Stimulated activated CD4-positive, alpha-beta T cell treated with anti-CD3 and anti-CD28 coated beads, Interleukin-12 subunit alpha, Interleukin-12 subunit beta, amount 100 ng/mL, for 4 hours (primary cell): ENCODE results near the gene EYS.

ENCODE experiments used
- DNase-seq: peaks from one replicate; pipeline ENCODE4 v3.0.0-alpha.2; 2020

The EYS gene

GRCh38 chr6:65707126-65707826 is at the start of gene EYS:
Gene EYS (minus strand): TSS chr6:65707226. CDS start chr6:65495410, 211,816 bp downstream.
- no peak for DNase-seq

GRCh38 chr6:65746302-65746701 is 39.3 kb upstream of the EYS start:
- DNase-seq, result no peak

GRCh38 chr6:65745614-65746013 is 38.6 kb upstream of the EYS start:
- no peak for DNase-seq

GRCh38 chr6:65728879-65729479 is 22.0 kb upstream of the EYS start:
- DNase-seq, result no peak

GRCh38 chr6:65719101-65719500 is 12.1 kb upstream of the EYS start:
- no peak for DNase-seq

- no peak for DNase-seq
These were observed 4.5 kb upstream of the EYS start for GRCh38 chr6:65711531-65711930.

- DNase-seq, result no peak
These were observed 2.2 kb upstream of the EYS start for GRCh38 chr6:65709099-65709830.

GRCh38 chr6:65708162-65708561 is 1.1 kb upstream of the EYS start:
- no peak for DNase-seq

GRCh38 chr6:65706436-65706835 is 590 bp downstream of the EYS start:
- no peak for DNase-seq

- DNase-seq, result no peak
These were observed 5.7 kb downstream of the EYS start for GRCh38 chr6:65701325-65701724.

GRCh38 chr6:65700561-65700960 is 6.5 kb downstream of the EYS start:
- no peak for DNase-seq

GRCh38 chr6:65692109-65692508 is 14.9 kb downstream of the EYS start:
- DNase-seq, result no peak

GRCh38 chr6:65680232-65680631 is 26.8 kb downstream of the EYS start:
- no peak for DNase-seq

- DNase-seq, result no peak
These were observed 35.1 kb downstream of the EYS start for GRCh38 chr6:65671922-65672321.

- DNase-seq, result no peak
These were observed 38.9 kb downstream of the EYS start for GRCh38 chr6:65667916-65668656.

GRCh38 chr6:65650086-65650485 is 56.9 kb downstream of the EYS start:
- no peak for DNase-seq

- DNase-seq, result no peak
These were observed 57.6 kb downstream of the EYS start for GRCh38 chr6:65649392-65649791.

- DNase-seq, result no peak
These were observed 60.5 kb downstream of the EYS start for GRCh38 chr6:65646544-65646943.

- DNase-seq, result no peak
These were observed 64.2 kb downstream of the EYS start for GRCh38 chr6:65642776-65643175.

GRCh38 chr6:65638047-65638831 is 68.8 kb downstream of the EYS start:
- no peak for DNase-seq

- no peak for DNase-seq
These were observed 69.6 kb downstream of the EYS start for GRCh38 chr6:65637289-65638046.

GRCh38 chr6:65633501-65633900 is 73.5 kb downstream of the EYS start:
- DNase-seq, result no peak
